ENCODE data around the gene PPP1R36.

Gene PPP1R36

GRCh38 chr14:64522591-64523355, 27.0 kb upstream of the PPP1R36 start:
- TF ChIP-seq, protein P1, sequence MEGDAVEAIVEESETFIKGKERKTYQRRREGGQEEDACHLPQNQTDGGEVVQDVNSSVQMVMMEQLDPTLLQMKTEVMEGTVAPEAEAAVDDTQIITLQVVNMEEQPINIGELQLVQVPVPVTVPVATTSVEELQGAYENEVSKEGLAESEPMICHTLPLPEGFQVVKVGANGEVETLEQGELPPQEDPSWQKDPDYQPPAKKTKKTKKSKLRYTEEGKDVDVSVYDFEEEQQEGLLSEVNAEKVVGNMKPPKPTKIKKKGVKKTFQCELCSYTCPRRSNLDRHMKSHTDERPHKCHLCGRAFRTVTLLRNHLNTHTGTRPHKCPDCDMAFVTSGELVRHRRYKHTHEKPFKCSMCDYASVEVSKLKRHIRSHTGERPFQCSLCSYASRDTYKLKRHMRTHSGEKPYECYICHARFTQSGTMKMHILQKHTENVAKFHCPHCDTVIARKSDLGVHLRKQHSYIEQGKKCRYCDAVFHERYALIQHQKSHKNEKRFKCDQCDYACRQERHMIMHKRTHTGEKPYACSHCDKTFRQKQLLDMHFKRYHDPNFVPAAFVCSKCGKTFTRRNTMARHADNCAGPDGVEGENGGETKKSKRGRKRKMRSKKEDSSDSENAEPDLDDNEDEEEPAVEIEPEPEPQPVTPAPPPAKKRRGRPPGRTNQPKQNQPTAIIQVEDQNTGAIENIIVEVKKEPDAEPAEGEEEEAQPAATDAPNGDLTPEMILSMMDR (IDR thresholded peaks at IDR 0.05), result no peak
- no peak for TF ChIP-seq ZFX (IDR thresholded peaks at IDR 0.05; ENCODE audit: borderline replicate concordance)
- H3K27ac ChIP-seq, result no peak overlapping the region

DNA sequence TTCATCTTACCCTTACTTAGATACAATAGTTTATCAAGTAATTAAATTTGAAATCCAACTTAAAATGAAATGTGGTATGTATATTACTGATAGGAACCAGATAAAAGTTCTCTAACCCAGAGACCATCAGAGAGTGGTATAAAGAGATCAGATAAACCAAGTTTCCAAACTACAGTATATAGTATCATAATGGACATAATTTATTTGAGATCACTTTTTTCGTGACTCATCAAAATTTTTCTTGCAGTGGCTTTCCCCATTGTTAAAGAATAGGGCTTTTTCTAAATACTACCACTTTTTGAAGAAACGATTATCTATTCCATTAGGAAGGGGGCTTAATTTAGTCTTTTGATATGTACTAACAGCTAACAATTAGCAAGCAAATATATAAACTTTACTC, 24.4 kb upstream of the PPP1R36 start:
- H3K27ac ChIP-seq, result no peak overlapping the region
- no peak for TF ChIP-seq ZFX (IDR thresholded peaks at IDR 0.05; ENCODE audit: borderline replicate concordance)
- TF ChIP-seq, protein P1 (IDR thresholded peaks at IDR 0.05), result no peak

DNA sequence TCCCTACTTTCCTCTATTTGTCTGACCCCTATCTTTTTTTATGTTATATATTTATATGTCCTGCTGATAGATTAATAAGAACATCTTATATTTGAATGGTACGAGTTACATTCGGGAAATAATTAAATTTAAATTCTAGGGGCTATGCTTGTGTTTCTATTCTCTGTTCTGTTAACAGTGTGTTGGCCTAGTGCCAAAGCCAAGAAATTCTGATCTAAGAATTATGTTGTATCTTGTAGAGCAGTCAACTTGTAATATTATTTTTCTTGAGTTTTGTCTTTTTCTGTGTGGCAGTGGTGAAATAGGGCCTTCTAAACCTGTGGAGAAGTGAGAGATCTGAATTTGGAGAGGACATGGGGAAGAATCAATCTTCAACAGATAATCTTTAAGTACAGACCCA, 18.2 kb upstream of the PPP1R36 start:
- H3K27ac ChIP-seq, result no peak overlapping the region
- no peak for TF ChIP-seq ZFX (IDR thresholded peaks at IDR 0.05; ENCODE audit: borderline replicate concordance)
- TF ChIP-seq, protein P1 (IDR thresholded peaks at IDR 0.05), result no peak

DNA sequence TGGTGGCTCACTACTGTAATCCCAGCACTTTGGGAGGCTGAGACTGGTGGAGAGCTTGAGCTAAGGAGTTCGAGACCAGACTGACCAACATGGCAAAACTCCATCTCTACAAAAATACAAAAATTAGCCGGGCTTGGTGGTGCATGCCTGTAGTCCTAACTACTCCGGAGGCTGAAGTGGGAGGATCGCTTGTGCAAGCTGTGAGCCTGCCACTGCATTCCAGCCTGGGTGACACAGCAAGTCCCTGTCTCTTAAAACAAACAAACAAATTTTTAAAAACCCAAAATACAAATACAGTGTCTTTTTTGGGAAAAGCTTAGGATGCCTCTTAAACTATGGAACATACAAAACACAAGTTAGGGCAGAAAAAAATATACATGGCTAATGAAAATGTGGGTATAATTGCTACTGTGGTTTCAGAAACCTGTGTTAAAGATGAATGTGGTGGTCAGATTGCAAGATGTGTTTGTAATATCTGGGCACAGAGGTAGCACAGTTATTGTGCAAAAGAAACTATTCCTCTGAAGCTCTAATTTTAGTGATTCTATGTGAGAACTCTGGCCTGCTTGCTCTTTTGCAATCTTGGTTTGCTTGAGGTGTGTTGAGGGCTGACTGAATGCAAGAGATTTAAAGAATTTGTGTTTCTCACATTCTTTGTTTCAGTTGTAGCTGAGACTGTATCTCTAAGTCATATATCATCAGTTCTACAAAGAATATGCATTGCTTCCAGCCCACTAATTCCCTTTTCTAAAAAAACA, 13.1 kb upstream of the PPP1R36 start:
- TF ChIP-seq, protein P1 (IDR thresholded peaks at IDR 0.05), result no peak
- no peak for TF ChIP-seq ZFX (IDR thresholded peaks at IDR 0.05; ENCODE audit: borderline replicate concordance)
- no peak overlapping the region for H3K27ac ChIP-seq

DNA sequence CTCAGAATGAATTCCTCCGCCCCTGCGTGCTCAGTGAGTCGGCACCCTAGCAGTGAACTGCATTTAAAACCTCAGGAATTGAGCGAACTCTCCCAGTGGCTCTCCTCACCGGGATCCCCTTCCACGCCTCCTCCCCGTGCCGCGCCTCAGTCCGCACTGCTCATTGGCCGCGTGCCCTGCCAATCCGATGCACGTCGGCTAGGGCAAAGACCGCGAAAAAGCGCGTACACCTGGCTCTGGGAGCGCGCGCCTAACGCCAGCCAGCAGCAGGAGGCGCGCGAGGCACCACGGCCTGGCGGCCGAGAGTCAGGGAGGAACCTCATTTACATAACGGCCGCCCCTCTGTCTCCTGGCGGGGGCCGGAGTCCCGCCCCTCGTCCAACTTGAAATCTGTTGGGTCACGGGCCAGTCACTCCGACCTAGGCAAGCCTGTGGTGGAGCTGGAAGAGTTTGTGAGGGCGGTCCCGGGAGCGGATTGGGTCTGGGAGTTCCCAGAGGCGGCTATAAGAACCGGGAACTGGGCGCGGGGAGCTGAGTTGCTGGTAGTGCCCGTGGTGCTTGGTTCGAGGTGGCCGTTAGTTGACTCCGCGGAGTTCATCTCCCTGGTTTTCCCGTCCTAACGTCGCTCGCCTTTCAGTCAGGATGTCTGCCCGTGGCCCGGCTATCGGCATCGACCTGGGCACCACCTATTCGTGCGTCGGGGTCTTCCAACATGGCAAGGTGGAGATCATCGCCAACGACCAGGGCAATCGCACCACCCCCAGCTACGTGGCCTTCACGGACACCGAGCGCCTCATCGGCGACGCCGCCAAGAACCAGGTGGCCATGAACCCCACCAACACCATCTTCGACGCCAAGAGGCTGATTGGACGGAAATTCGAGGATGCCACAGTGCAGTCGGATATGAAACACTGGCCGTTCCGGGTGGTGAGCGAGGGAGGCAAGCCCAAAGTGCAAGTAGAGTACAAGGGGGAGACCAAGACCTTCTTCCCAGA, 9.3 kb upstream of the PPP1R36 start, which contains the start of gene HSPA2:
TSS of gene HSPA2 (plus strand) at position 534 of the 995 bp plus-strand sequence. CDS start at position 643, 109 bp downstream.
- no peak for TF ChIP-seq ZFX (IDR thresholded peaks at IDR 0.05; ENCODE audit: borderline replicate concordance)
- TF ChIP-seq, protein P1 (IDR thresholded peaks at IDR 0.05), result peak; percentile 94
- H3K27ac ChIP-seq, result peak within 1 kb of the TSS; percentile 83

DNA sequence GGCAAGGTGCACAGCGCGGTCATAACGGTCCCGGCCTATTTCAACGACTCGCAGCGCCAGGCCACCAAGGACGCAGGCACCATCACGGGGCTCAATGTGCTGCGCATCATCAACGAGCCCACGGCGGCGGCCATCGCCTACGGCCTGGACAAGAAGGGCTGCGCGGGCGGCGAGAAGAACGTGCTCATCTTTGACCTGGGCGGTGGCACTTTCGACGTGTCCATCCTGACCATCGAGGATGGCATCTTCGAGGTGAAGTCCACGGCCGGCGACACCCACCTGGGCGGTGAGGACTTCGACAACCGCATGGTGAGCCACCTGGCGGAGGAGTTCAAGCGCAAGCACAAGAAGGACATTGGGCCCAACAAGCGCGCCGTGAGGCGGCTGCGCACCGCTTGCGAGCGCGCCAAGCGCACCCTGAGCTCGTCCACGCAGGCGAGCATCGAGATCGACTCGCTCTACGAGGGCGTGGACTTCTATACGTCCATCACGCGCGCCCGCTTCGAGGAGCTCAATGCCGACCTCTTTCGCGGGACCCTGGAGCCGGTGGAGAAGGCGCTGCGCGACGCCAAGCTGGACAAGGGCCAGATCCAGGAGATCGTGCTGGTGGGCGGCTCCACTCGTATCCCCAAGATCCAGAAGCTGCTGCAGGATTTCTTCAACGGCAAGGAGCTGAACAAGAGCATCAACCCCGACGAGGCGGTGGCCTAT, 8.3 kb upstream of the PPP1R36 start:
- no peak overlapping the region for H3K27ac ChIP-seq
- TF ChIP-seq, protein P1 (IDR thresholded peaks at IDR 0.05), result no peak
- TF ChIP-seq ZFX (IDR thresholded peaks at IDR 0.05; ENCODE audit: borderline replicate concordance), result no peak
